Activated T-cell treated with anti-CD3 and anti-CD28 coated beads, Interleukin-2, amount 50 U/mL, for 48 hours (primary cell): ENCODE data around the gene SETMAR.

Experiments
- DNase-seq, 2 experiments: peaks; one replicate each; pipeline ENCODE4 v3.0.0-alpha.2; 2020

The SETMAR gene

DNA sequence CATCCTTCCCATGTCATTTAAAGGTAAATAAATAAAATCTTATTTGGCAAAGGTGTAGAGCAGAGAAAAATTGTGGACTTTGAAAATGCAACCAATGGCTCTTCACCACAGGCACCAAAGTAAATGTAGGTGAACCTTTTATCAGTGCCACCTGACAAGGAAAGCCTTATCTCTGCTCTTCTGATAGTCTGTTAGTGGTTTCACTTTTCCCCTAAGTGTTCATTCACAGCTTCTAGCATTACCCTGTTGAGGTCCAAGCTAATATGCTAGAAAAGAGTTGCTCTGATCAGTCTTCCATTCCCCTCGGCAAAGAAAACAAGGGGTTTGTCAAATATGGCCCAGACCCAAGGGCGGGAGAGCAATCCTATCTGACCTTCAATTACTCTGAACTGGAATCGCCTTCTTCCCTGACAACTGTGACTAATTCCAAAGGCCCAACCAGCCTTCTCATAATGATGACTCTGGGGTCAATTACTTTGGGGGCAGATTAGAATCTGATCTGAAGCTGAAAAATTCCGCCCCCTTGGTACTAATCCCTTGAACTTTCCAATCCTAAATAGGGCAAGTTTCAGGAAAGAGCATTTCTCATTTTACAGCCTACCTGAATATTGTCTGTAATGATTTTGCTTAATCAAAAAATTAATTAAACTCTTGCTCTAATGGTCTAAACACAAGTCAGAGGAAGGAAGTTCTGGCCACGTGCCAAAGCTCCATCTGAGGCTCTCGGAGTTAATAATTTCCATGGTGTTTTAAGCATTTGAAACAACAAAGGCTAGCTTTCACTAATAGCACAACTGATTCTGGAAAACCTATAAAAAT is 52.4 kb downstream of the SETMAR start:
- no peak for DNase-seq

DNA sequence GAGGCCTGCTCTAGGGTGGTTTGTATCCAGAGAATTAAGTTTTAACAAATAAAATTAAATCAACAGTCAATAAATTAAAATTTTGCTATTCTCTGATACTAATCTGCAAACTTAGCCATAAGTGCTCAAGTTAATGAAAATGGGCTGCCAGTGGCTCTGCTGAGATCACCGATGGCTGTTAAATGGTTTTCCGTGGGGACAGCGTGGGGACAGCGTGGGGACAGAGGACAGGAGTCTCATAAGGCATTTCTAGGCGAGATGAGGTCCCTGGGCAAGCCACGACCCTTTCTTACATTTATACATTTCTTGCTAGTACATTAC is 53.0 kb downstream of the SETMAR start:
- DNase-seq, result no peak

DNA sequence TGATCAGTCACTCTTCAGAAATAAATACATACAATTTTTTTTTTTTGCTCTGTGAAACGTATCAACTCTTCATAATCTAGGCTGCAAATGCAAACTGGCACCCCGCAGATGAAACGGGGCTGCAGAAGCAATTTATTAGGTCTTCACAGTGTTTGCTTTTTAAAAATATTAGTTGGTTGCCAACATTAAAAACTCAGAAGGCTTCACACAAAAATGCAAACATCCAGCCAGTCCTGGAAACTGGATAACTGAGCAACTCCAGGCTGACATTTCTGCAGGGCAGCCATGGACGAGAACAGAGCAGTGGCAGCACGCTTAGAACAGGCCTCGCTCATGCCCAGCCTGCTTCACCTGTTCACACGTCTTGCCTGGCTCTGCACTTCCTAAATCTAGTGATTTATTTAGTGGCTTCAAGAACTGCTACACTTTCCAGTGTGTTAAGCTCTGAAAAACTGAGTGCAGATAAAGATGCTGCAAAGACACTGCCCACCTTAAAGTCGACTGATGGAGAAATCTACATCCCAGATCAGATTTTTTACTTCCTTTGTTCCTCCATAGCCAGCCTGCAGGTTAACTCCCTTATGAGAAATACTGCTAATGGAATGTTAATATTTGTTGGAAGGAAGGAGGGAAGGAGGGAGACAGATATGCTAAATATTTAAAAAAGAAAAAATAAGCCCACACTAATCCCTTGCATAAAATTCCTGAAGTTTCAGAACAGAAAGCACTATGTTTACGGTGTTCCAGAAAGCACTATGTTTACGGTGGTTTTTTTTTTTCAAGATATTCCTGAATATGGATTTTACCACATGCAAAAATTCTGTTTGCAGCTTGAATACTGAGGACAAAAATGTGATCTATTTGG is 53.6 kb downstream of the SETMAR start:
- no peak for DNase-seq

DNA sequence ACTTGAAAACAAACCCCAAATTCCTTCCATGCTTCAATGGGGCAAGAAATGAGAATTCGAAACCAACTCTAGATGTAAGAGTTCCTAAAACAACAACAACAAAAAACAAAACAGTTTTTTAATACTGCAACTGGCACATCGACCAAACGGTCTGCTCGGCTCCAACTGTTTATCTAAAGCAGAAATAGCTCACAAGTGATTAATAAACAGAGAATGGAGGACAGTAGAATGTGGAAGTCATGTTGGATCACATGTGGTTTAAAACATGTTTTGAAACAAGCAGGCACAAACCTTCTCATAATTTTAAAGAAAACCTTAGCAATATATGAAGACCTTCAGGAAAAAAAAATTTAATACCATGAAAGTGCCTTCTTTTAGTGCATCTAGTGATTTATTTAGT is 55.1 kb downstream of the SETMAR start:
- no peak for DNase-seq

DNA sequence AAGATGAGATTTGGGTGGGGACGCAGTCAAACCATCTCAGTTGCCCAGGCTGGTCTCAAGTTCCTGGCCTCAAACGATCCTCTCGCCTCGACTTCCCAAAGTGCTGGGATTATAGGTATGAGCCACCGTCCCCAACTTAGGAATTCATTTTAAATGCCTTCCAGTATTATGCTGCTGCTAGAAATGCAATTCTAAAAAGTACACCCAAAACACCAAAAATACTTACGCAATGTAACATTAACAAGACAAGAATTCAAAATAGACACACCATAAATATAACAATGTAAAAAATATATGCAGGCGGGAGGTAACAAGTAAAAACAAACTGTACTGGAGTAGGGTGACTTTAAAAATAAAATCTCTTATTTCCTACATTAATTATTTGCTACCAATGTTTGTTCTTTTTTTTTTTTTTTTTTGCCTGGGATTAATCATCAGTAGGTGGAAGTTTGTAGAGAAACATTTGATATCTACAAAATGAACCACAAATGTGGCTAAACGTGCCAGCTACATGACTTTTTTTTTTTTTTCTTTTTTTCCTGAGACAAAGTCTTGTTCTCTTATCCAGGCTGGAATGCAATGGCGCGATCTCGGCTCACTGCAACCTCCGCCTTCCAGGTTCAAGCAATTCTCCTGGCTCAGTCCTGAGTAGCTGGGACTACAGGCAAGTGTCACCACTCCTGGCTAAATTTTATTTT is 56.8 kb downstream of the SETMAR start:
- no peak for DNase-seq

DNA sequence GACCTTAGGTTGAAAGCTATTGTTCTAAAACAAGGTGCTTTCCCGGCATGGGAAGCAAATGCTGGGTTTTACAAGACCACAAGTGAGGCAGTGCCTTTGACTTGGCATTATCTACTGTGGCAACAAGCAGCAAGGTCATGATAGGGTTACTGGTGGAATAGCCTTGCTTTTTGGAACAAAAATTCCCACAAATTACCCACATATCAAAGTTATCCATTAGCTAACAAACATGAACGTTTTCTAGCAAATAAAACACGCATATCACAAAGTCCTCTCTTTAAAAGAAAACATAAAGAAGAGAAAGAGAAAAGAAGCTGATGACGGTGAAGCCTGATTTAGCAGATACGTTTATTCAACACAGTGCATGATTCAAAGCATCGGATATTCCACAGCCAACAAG is 57.6 kb downstream of the SETMAR start:
- no peak for DNase-seq

DNA sequence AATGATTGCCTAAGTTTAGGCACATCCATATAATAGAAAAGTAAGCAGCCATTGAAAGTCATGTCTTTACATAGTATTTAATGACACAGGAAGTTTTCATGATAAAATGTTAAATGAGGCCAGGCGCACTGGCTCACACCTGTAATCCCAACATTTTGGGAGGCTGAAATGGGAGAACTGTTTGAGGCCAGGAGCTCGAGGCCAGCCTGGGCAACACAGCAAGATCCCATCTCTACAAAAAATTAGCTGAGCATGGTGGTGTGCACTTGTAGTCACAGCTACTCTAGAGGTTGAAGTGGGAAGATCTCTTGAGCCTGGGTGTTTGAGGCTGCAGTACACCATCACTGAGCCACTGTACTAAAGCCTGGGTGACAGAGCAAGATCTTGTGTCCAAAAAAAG is 59.4 kb downstream of the SETMAR start:
- no peak for DNase-seq
